ENCODE results near the gene RABL6.
A peak's percentile ranks its signal among the peaks of the same experiment; 100 is the strongest.
"Not testable (repeated sequence)": the region's sequence is repeated elsewhere in the genome, so short reads cannot be mapped to it uniquely, and the experiment has no call there.

Gene RABL6

GRCh38 chr9:136796238-136796774, 11.4 kb upstream of the RABL6 start, which contains the start of gene CCDC183:
TSS of gene CCDC183 (plus strand) at chr9:136796338. CDS start at chr9:136796398, 60 bp downstream.
- H3K4me3 ChIP-seq (ENCODE audit: low read depth, low read length) = no peak within 1 kb of the TSS
- in situ Hi-C loops (cut with HindIII; ENCODE audit: low sequenced_read_pairs) = loop anchor here (25.0 kb wide), 1 partner anchor 241 kb away; the partner anchor contains the start of genes ABCA2, FUT7 and NPDC1
- TF ChIP-seq CTCF (IDR thresholded peaks at IDR 0.05; ENCODE audit: low read depth, low read length, missing control alignments) = no peak
- DNase-seq (ENCODE audit: low read depth) = no peak

- H3K4me3 ChIP-seq (ENCODE audit: low read depth, low read length); DNase-seq (ENCODE audit: low read depth): not testable (repeated sequence)
- in situ Hi-C loops (cut with HindIII; ENCODE audit: low sequenced_read_pairs) = loop anchor here (25.0 kb wide), 1 partner anchor 240 kb away; the partner anchor contains the start of genes ABCA2, FUT7 and NPDC1
Measured at GRCh38 chr9:136796775-136797347, 10.9 kb upstream of the RABL6 start.

DNA sequence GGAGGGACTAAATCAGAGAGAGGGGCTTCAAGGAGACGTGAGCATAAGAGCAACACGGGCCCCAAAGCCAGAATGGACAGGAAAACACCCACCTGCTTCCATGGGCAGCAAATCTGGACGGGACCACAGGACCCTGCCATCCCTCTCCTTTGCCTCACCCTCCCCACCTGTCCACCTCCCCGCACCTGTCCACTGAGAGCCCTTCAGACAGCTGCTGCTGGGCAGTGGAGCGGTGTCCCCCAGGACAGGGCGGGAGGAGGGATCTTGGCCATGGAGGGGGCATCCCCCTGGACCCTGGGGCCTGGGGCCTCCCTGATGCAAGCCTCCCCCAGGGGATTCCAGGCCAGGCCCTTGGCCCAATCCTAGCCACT, 9.1 kb upstream of the RABL6 start:
- no peak for TF ChIP-seq CTCF (IDR thresholded peaks at IDR 0.05; ENCODE audit: low read depth, low read length, missing control alignments)
- H3K4me3 ChIP-seq (ENCODE audit: low read depth, low read length) = no peak overlapping the region
- DNase-seq (ENCODE audit: low read depth) = no peak
- in situ Hi-C loops (cut with HindIII; ENCODE audit: low sequenced_read_pairs) = loop anchor here (25.0 kb wide), 1 partner anchor 239 kb away; the partner anchor contains the start of genes ABCA2, FUT7 and NPDC1

DNA sequence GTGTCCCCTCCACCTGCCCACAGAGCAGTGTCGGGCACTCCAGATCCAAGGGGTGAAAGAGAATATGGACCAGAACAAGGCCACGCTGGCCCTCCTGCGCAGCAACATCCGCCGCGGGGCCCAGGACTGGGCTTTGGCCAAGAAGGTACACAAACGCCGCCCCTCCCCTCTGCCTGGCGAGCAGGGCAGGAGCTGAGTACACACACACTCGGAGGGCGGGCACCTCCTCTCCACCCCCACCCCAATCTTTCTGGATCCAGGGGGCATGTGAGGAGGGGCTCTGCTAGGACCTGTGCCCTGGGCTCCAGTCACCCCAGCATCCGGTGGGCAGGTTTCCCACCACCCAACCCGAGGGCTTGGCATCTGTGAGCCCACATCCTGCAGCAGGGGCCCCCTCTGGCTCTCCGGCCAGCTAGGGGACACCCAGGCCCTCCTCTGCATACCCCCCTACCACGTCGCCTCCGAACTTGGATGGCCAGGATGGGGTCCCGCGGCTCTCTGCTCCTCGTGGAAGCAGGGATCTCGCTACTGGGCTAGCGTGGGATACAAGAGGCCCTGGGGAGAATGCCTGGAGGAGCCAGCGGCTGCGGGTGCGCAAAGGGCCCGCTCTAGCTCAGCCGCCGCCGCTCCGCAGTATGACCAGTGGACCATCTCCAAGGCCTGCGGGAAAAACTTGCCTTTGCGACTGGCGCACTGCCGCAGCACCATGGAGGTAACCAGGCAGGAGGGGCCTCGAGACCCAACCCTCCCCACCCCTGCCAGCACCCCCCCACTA, 8.5 kb upstream of the RABL6 start:
- no peak for DNase-seq (ENCODE audit: low read depth)
- no peak overlapping the region for H3K4me3 ChIP-seq (ENCODE audit: low read depth, low read length)
- in situ Hi-C loops (cut with HindIII; ENCODE audit: low sequenced_read_pairs) = loop anchor here (25.0 kb wide), 1 partner anchor 238 kb away; the partner anchor contains the start of genes ABCA2, FUT7 and NPDC1
- no peak for TF ChIP-seq CTCF (IDR thresholded peaks at IDR 0.05; ENCODE audit: low read depth, low read length, missing control alignments)

- DNase-seq (ENCODE audit: low read depth) = no peak
- TF ChIP-seq CTCF (IDR thresholded peaks at IDR 0.05; ENCODE audit: low read depth, low read length, missing control alignments) = no peak
- in situ Hi-C loops (cut with HindIII; ENCODE audit: low sequenced_read_pairs) = loop anchor here (25.0 kb wide), 1 partner anchor 237 kb away; the partner anchor contains the start of genes ABCA2, FUT7 and NPDC1
- peak overlapping the region; percentile 18 for H3K4me3 ChIP-seq (ENCODE audit: low read depth, low read length)
Measured at GRCh38 chr9:136799854-136800657, 7.7 kb upstream of the RABL6 start.

GRCh38 chr9:136802321-136802720, 5.4 kb upstream of the RABL6 start:
- in situ Hi-C loops (cut with HindIII; ENCODE audit: low sequenced_read_pairs) = no loop called here
- TF ChIP-seq CTCF (IDR thresholded peaks at IDR 0.05; ENCODE audit: low read depth, low read length, missing control alignments) = no peak
- DNase-seq (ENCODE audit: low read depth) = no peak
- no peak overlapping the region for H3K4me3 ChIP-seq (ENCODE audit: low read depth, low read length)

GRCh38 chr9:136803009-136803550, 4.7 kb upstream of the RABL6 start:
- DNase-seq (ENCODE audit: low read depth); H3K4me3 ChIP-seq (ENCODE audit: low read depth, low read length); in situ Hi-C loops (cut with HindIII; ENCODE audit: low sequenced_read_pairs): not testable (repeated sequence)

Measured in astrocyte of the cerebellum (primary cell).